ENCODE measurements around the gene CGB2. TPM values are rescaled to one million over a fixed set of nuclear protein-coding genes. Genes with fewer than 3 reads are reported as not detected.

Gene CGB2
- total RNA-seq = 0.34 TPM in 1 of 2 replicates, not detected in the other

GRCh38 chr19:49031642-49032301 lies at the start of gene CGB2:
TSS of gene CGB2 (plus strand) at chr19:49031890. CDS start at chr19:49032096, 206 bp downstream.

GRCh38 chr19:48993175-48994034 lies 38.3 kb upstream of the CGB2 start, which contains the start of the genes GYS1 and RUVBL2:
TSS of gene GYS1 (minus strand) at chr19:48993309. CDS start at chr19:48993112, 197 bp downstream.
TSS of gene RUVBL2 (plus strand) at chr19:48993887. CDS start at chr19:48993912, 25 bp downstream.

GRCh38 chr19:49017041-49017665 lies 14.5 kb upstream of the CGB2 start, which contains the start of gene LHB:
TSS of gene LHB (minus strand) at chr19:49017091. CDS start at chr19:49017081, 10 bp downstream.

GRCh38 chr19:49024233-49024632 lies 7.5 kb upstream of the CGB2 start, which contains the start of gene CGB3:
TSS of gene CGB3 (minus strand) at chr19:49024333. CDS start at chr19:49023971, 362 bp downstream.

GRCh38 chr19:49036815-49037214 lies 5.1 kb downstream of the CGB2 start, which contains the start of gene CGB1:
TSS of gene CGB1 (minus strand) at chr19:49036895. CDS start at chr19:49036711, 184 bp downstream.

GRCh38 chr19:49043548-49043947 lies 11.9 kb downstream of the CGB2 start, which contains the start of gene CGB5:
TSS of gene CGB5 (plus strand) at chr19:49043848. CDS start at chr19:49044210, 362 bp downstream.

GRCh38 chr19:49049011-49049410 lies 17.3 kb downstream of the CGB2 start, which contains the start of gene CGB8:
TSS of gene CGB8 (minus strand) at chr19:49049111. CDS start at chr19:49048739, 372 bp downstream.

GRCh38 chr19:49057636-49058234 lies 26.0 kb downstream of the CGB2 start, which contains the start of gene CGB7:
TSS of gene CGB7 (minus strand) at chr19:49057749. CDS start at chr19:49055375, 2,374 bp downstream.

GRCh38 chr19:49064768-49065611 lies 33.3 kb downstream of the CGB2 start, which contains the start of gene NTF4:
TSS of gene NTF4 (minus strand) at chr19:49064818. CDS start at chr19:49061997, 2,821 bp downstream.

Other genes with a start within 250 kb of the CGB2 start
- gene BCAT2, start 220.9 kb upstream of the CGB2 start, total RNA-seq = 61.5 and 67.0 TPM in 2 replicates
- gene HSD17B14, start 195.4 kb upstream of the CGB2 start, total RNA-seq = 2.7 and 6.5 TPM in 2 replicates
- gene PLEKHA4, start 163.3 kb upstream of the CGB2 start, total RNA-seq = 11.4 and 20.1 TPM in 2 replicates
- 23.3 and 33.8 TPM in 2 replicates for gene PPP1R15A, start 159.5 kb upstream of the CGB2 start, total RNA-seq
- gene TULP2, start 133.1 kb upstream of the CGB2 start, total RNA-seq = 0.17 and 0.45 TPM in 2 replicates
- gene NUCB1, start 131.6 kb upstream of the CGB2 start, total RNA-seq = 166 and 176 TPM in 2 replicates
- gene DHDH, start 98.2 kb upstream of the CGB2 start, total RNA-seq = not detected in 2 replicates
- 127 and 135 TPM in 2 replicates for gene BAX, start 77.0 kb upstream of the CGB2 start, total RNA-seq
- 3,185 and 3,463 TPM in 2 replicates for gene FTL, start 66.6 kb upstream of the CGB2 start, total RNA-seq
- gene GYS1, start 38.6 kb upstream of the CGB2 start, total RNA-seq = 28.7 and 30.8 TPM in 2 replicates
- gene RUVBL2, start 38.0 kb upstream of the CGB2 start, total RNA-seq = 350 and 368 TPM in 2 replicates
- 0.45 TPM in 1 of 2 replicates, not detected in the other for gene LHB, start 14.8 kb upstream of the CGB2 start, total RNA-seq
- not detected in 2 replicates for gene CGB3, start 7.6 kb upstream of the CGB2 start, total RNA-seq
- 2.9 TPM in 1 of 2 replicates, not detected in the other for gene CGB1, start 5.0 kb downstream of the CGB2 start, total RNA-seq
- not detected in 2 replicates for gene CGB5, start 12.0 kb downstream of the CGB2 start, total RNA-seq
- gene CGB8, start 17.2 kb downstream of the CGB2 start, total RNA-seq = not detected in 2 replicates
- 0.30 and 0.34 TPM in 2 replicates for gene CGB7, start 25.9 kb downstream of the CGB2 start, total RNA-seq
- not detected in 2 replicates for gene NTF4, start 32.9 kb downstream of the CGB2 start, total RNA-seq
- gene KCNA7, start 40.8 kb downstream of the CGB2 start, total RNA-seq = not detected in 2 replicates
- gene SNRNP70, start 53.6 kb downstream of the CGB2 start, total RNA-seq = 178 and 179 TPM in 2 replicates
- 4.7 and 5.2 TPM in 2 replicates for gene LIN7B, start 82.5 kb downstream of the CGB2 start, total RNA-seq
- 2.2 and 3.3 TPM in 2 replicates for gene C19orf73, start 87.3 kb downstream of the CGB2 start, total RNA-seq
- 2.2 TPM in 2 replicates for gene PPFIA3, start 87.7 kb downstream of the CGB2 start, total RNA-seq
- gene HRC, start 123.5 kb downstream of the CGB2 start, total RNA-seq = not detected in 2 replicates
- gene TRPM4, start 125.9 kb downstream of the CGB2 start, total RNA-seq = 10.4 and 12.1 TPM in 2 replicates

Data from bronchus fibroblast of lung (primary cell).